SH-SY5Y (cell line): ENCODE data around the gene TFPI.

Source experiments
- GATA2 ChIP-seq: IDR thresholded peaks from 2 replicates; pipeline ENCODE4 v1.6.1; 2011; ENCODE audit warnings: mild to moderate bottlenecking, low read depth, low read length
- GATA3 ChIP-seq: IDR thresholded peaks from 2 replicates; pipeline ENCODE4 v1.6.1; 2011; ENCODE audit warnings: low read depth, mild to moderate bottlenecking, low read length, moderate library complexity

DNA sequence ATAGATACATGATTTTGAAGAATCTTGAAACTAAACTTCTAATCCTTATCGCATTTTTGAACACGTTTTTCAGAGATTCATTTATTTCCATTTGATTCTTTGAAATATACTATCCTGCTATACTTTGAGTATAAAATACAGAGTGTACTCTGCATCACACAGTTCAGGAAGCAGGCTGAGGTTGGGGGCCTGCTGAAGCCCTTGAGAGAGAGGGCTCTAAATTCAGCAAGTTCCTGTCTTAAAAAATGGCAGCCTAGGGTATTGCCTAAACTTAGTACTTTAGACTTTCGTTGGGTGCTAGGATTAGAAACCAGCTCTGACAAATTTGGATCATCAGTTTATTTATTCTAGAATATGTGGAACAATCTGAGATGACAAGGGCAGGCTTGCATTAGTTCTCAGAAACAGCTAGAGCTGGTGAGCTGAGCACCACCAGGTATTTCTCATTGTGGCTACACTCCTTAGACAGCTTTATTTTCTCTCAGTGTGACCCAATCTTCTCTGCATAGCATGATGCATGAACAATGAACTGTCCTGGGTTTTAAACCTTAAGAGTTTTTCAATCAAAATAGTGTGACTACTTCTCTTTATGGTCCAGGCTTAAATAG is 49.1 kb downstream of the TFPI start:
- TF ChIP-seq GATA3 (no peak), GATA2 (no peak)
